Panc1 (cell line): ENCODE results near the gene BOK.

Source experiments
- CTCF ChIP-seq: fragments of 450-650 bp; IDR thresholded peaks from 2 replicates; pipeline ENCODE4 v1.5.1; 2017; ENCODE audit warnings: mild to moderate bottlenecking
- POLR2AphosphoS5 ChIP-seq: IDR thresholded peaks from 2 replicates; pipeline ENCODE4 v1.6.1; 2012; ENCODE audit warnings: mild to moderate bottlenecking, low read depth, low read length, moderate library complexity
- REST ChIP-seq, 2 experiments: IDR thresholded peaks; 2 replicates each; pipeline ENCODE4 v1.6.1; 2011 to 2012; ENCODE audit warnings: low read depth in 2 of 2, control low read depth in 1 of 2, low read length in 1 of 2, mild to moderate bottlenecking in 1 of 2, moderate library complexity in 1 of 2; ENCODE audit not compliant: insufficient read depth in 1 of 2
- TCF7L2 ChIP-seq: IDR thresholded peaks from 2 replicates; pipeline ENCODE4 v1.6.1; 2011; ENCODE audit warnings: mild to moderate bottlenecking, low read depth, low read length, inconsistent platforms

GRCh38 chr2:241541564-241542277, 16.8 kb upstream of the BOK start:
- TF ChIP-seq CTCF (no peak), REST (IDR thresholded peaks at IDR 0.05; ENCODE audit: insufficient read depth in 1 of 2, low read depth in 2 of 2, low read length in 1 of 2) (no peak), TCF7L2 (no peak), POLR2AphosphoS5 (no peak)
